Adipose tissue (tissue), 3 donors: ENCODE data around the gene CCDC110. TPM values are rescaled to one million over a fixed set of nuclear protein-coding genes. Genes with fewer than 3 reads are reported as not detected.
"Not testable (repeated sequence)": the region's sequence is repeated elsewhere in the genome, so short reads cannot be mapped to it uniquely, and the experiment has no call there.

Experiments used
- H3K27ac ChIP-seq: one replicate; pipeline ENCODE4 v1.5.1; 2013; ENCODE audit warnings: low read depth, low read length
- WGBS, 3 donors: extraction: QIAGEN DNeasy Blood & Tissue Kit; methylation state at CpG; one replicate each; pipeline ENCODE4 v1.1.7; 2013; 5-methylcytosine and 5-hydroxymethylcytosine counted together
- polyA plus RNA-seq, 3 donors: library from polyadenylated mRNA; stranded (reverse); fragments of 200-250 nt; gene quantifications; one replicate each; pipeline ENCODE4 v1.2.3, GENCODE V29; 2013
- donor health status: healthy with polysubstance abuse.
- donor health status: Bipolar disorder and iron deficiency.
- donor health status: healthy.

Gene CCDC110
- 10 to 100 TPM in 1 of 3 donors, under 1 TPM in 2; 0.25 to 14.7 (median 0.34) TPM for polyA plus RNA-seq

DNA sequence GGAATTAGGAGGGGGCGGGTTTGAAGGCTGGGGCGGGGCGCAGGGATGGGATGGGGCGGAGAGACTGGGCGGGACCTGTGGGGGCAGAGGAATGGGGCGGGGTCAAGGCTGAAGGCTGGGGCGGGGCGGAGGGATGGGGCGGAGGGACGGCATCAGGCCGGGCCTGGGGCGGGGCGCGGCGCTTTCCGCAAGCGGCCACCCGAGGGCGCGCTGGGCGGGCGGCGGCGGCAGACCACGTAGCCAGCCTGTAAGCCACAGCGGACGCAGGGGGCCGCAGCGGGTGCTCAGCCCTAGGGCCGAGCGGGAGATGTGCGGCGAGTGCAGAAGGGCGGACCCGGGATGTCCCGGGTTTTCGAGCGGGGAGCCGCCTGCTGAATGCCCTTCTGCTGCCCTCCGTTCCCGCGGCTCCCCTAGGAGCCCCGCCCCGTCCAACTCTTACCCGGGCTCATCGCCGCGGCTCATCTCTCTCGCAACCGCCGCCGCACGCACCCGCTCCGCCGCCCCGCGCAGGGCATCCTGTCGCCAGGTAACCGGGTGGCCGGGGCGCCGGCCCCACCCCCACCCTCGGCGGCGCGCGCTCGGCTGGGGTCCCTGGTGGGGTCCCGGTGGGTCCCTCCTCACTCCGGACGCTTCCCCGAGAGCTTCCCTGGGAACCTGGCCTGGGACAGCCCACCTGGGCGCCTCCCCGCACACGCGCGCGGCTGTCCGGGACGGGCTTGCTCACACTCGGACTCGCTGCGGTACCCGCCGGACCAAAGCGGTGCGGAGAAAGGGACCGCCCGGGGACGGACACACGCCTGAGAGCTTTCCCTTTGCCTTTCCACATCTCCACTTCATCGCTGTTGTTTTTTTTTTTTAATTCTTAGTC is at the start of gene CCDC110:
Gene CCDC110, minus strand, starts transcription at position 499 of the 868 bp plus-strand sequence. Its CDS starts 50 bp downstream, at position 449.
- 0 to 1% (median 1%) methylated on average over 73 to 93 of the region's 93 CpGs for WGBS, 3 donors
- H3K27ac ChIP-seq, result no peak within 1 kb of the TSS

DNA sequence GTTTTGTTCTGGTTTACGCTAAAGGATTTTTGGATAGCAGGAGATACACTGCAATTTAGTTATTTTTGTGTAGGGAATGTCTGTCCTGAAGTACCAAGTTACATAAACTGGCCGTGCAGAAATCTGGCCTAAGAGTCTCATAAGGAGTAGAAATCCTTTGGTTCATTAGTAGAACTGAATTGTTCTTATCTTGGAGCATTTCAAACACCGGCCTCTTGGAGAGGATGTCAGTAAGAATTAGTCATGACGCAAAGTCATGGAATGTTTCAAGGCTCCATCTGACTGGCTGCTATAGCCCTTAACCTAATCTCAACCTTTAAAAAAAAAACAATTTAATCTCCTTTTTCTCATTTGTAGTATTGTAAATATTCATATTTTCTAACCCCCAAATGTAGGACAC is 48.6 kb upstream of the CCDC110 start:
- no peak overlapping the region for H3K27ac ChIP-seq
- 73 to 83% (median 74%) methylated on average over 4 of the region's 4 CpGs for WGBS, 3 donors

GRCh38 chr4:185518494-185518893 is 47.0 kb upstream of the CCDC110 start:
- 37 to 79% (median 40%) methylated on average over 1 of the region's 1 CpG for WGBS, 3 donors
- no peak overlapping the region for H3K27ac ChIP-seq

DNA sequence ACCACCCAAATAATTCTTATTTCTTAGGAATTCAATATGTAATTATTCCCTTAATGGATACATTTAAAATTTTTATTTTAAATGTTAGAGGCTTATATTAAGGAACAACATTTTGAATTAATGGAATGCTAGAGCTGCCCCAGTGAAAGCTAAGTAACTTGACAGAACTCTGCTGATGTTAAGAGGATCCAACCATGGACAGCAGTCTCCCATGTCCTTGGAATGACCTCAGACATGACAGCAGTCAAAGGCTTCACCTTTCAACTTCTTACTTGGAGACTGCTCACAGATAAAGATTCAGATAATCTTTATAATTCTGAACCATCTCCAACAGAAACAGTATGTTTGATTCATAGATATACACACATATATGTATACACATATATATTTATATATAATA is 46.5 kb upstream of the CCDC110 start:
- H3K27ac ChIP-seq, result no peak overlapping the region

DNA sequence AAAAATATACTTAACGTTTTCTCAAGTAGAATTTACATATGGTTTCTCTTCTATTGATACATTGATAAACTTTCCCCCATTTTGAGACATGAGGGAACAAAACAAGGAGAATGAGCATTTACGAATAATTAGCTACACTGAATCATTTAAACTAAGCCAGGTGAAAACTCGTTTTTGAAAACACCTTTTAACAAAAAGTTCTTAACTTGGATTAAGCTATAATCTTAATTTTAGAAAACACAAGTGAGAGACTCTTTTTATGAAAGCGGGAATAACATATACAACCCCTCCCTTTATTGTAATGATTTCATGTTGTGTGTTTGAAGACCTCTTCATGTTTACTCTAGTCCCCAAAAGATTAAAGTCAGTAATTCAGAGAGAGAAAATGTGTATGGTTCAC is 43.7 kb upstream of the CCDC110 start:
- 82 to 88% (median 83%) methylated on average over 4 of the region's 4 CpGs for WGBS, 3 donors
- H3K27ac ChIP-seq, result no peak overlapping the region

DNA sequence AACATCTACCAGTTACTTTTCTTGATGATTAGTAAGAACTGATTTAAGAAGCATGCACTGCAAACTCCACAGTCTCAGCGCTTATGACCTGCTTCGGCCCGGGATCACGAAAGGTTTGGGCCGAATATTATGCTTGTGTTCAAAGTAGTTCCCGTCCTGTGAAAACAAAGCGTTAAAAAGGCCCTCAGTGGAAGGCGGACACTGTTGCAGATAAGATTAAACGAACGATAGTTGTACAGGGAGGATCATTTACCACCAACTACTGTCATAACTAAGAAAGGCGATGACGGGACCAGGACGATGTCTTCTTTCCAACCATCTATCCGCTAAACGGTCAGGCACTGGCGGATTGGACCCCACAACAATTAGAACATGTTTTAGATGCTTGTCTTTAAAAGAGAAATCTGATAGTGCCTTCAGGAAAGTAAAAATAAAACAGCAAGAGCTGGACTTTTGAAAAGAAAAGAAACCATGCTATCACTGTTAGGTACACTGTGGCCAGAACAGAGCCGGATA is 42.7 kb upstream of the CCDC110 start:
- H3K27ac ChIP-seq, result no peak overlapping the region
- 71 to 91% (median 88%) methylated on average over 17 of the region's 17 CpGs for WGBS, 3 donors

DNA sequence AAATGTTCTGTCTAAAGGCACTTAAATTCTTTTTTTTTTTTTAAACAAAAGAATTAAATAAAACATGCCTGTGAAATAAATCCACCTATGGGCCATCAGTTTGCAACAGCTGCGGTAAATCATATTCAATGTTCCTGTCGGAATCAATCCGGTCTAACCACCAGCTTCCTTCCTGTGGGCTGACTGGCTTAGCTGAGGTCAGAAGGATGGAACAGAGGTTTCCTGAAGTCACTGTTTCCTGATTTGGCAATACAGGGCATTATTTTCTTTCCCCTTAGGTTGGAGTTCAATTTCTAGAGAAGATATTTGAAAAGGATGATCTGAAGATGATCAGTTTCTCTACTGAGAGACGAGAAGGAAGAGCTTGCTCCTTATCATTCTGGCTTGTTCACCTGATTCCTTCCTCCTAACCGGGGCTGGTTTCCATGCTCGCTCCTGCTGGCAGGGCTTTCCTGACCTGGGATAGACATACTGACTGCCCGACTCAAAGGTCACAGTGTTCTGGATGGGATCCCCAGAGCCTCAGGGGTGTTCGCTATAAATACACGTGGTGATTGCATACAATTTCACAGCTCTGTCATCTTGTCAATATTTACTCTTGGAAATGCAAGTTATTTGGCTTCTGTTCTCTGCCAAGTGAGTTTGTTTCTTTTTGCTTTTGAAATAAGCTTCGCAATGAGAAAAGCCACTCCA is 42.1 kb upstream of the CCDC110 start:
- 41 to 44% (median 43%) methylated on average over 10 of the region's 10 CpGs for WGBS, 3 donors
- H3K27ac ChIP-seq, result no peak overlapping the region

DNA sequence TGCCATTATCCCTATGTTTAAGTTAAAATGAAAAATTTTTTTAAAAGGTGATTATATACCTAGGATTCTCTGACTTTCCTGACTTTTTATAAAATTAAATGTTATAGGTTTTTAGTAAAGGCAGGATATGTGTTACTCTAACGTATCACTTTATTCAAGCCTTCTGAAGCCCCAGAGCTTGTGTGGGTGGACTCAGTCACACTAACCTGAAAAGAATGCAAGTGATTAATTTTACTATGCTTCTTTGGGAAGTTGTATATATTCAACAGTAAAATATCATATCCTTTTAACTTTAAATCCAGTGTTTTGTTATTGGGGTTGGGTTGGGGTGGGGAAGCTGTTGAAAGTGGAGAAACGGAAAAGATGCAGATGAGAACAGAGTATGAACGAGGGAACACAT is 41.0 kb upstream of the CCDC110 start:
- WGBS, 3 donors, result 69 to 91% (median 78%) methylated on average over 3 of the region's 3 CpGs

GRCh38 chr4:185511243-185511642 is 39.7 kb upstream of the CCDC110 start:
- not testable (repeated sequence) for H3K27ac ChIP-seq
- 71 to 84% (median 76%) methylated on average over 2 of the region's 2 CpGs for WGBS, 3 donors

More for the DNA sequence above, 41.0 kb upstream of the CCDC110 start:
- no peak overlapping the region for H3K27ac ChIP-seq

DNA sequence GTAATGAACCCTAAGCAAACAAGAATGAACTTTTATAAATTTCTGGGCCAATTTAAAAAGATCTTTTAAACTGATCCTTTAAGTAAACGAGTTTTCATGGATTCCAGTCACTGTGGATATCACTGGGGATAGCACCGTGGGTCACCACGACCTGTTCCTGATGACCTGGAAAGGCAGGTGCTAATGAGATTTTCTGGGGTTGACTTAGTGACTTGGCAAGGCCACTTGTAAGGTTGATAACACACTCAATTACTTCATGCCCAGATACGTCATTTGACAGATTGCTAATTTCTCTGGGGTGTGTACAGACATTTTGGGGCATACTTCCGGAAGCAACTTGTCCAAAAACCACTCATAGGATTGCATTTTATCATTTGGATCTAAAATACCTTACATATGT is 39.3 kb upstream of the CCDC110 start:
- 35 to 87% (median 81%) methylated on average over 5 of the region's 5 CpGs for WGBS, 3 donors
- no peak overlapping the region for H3K27ac ChIP-seq

DNA sequence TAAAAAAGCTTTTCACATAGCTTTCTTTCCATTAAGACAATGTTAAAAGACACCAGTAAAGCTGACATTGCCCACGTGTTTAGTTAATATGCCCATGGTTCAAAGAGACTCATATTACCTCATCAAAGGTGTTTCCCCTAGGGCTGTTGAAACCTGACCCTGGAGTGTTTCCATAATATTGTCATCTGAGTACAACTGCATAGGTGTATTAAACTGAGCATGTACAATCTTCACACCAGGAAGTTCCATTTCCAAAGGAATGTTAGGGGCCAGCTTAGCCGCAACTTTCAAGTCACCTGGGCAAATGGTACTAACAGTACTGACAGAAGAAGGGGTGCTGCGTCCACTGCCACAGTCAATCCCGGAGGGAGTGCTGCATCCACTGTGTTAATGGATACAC is 36.6 kb upstream of the CCDC110 start:
- H3K27ac ChIP-seq, result no peak overlapping the region

DNA sequence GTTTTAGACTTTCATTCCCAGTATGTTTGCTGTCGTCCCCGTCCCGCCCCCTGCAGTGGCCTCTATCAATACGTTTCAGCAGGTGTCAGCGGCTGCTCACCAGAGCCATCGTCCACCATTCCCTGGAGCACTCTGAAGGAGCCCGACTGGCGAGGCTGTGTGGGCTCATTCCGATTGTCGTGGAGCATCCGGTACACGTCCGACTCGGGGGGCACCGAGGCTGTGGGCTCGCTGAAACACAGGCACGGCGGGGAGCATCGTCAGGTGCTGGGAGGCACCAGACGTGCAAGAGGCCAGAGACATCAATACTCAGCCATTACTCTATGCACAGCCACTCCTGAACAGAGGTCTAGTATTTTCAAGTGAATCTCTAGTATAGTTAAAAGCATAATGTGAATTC is 34.9 kb upstream of the CCDC110 start:
- 90 to 92% (median 92%) methylated on average over 20 of the region's 20 CpGs for WGBS, 3 donors
- no peak overlapping the region for H3K27ac ChIP-seq

More for the DNA sequence above, 36.6 kb upstream of the CCDC110 start:
- 70 to 78% (median 70%) methylated on average over 4 of the region's 4 CpGs for WGBS, 3 donors

- WGBS, 3 donors, result 66 to 81% (median 70%) methylated on average over 21 of the region's 21 CpGs
- no peak overlapping the region for H3K27ac ChIP-seq
Measured at GRCh38 chr4:185504098-185505047, 32.8 kb upstream of the CCDC110 start.

- WGBS, 3 donors, result 85 to 87% (median 86%) methylated on average over 11 of the region's 11 CpGs
- H3K27ac ChIP-seq, result no peak overlapping the region
Measured at GRCh38 chr4:185502386-185502785, 30.9 kb upstream of the CCDC110 start.

- H3K27ac ChIP-seq, result no peak overlapping the region
- WGBS, 3 donors, result 29 to 67% (median 51%) methylated on average over 1 of the region's 1 CpG
Measured at GRCh38 chr4:185500576-185500975, 29.0 kb upstream of the CCDC110 start.

DNA sequence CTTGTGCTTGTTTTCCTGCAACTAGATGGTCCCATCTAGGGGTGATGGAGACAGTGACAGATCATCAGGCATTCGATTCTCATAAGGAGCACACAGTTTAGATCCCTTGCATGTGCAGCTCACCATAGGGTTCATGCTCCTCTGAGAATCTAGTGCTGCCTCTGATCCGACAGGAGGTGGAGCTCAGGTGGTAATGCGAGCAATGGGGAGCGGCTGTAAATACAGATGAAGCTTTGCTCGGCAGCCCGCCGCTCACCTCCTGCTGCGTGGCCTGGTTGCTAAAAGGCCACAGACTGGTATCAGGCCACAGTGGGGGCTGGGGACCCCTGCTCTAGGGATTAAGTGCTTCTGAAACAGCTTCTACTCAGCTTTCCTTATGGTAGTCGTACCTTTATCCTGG is 28.5 kb upstream of the CCDC110 start:
- WGBS, 3 donors, result 96 to 98% (median 97%) methylated on average over 9 of the region's 9 CpGs
- H3K27ac ChIP-seq, result no peak overlapping the region

GRCh38 chr4:185488650-185489049 is 17.1 kb upstream of the CCDC110 start:
- no peak overlapping the region for H3K27ac ChIP-seq
- WGBS, 3 donors, result 77 to 95% (median 91%) methylated on average over 2 of the region's 2 CpGs

GRCh38 chr4:185481401-185481800 is 9.9 kb upstream of the CCDC110 start:
- WGBS, 3 donors, result 93 to 94% (median 94%) methylated on average over 2 of the region's 2 CpGs
- no peak overlapping the region for H3K27ac ChIP-seq
